Ammon's horn (tissue), 1 donor: Measurements from ENCODE around the gene ATP2A2.
"Not testable (repeated sequence)": the region's sequence is repeated elsewhere in the genome, so short reads cannot be mapped to it uniquely, and the experiment has no call there.

ENCODE experiments used
- DNase-seq: peaks from one replicate; pipeline ENCODE4 v3.0.0-alpha.2; 2016; ENCODE audit warnings: low spot score

The ATP2A2 gene

DNA sequence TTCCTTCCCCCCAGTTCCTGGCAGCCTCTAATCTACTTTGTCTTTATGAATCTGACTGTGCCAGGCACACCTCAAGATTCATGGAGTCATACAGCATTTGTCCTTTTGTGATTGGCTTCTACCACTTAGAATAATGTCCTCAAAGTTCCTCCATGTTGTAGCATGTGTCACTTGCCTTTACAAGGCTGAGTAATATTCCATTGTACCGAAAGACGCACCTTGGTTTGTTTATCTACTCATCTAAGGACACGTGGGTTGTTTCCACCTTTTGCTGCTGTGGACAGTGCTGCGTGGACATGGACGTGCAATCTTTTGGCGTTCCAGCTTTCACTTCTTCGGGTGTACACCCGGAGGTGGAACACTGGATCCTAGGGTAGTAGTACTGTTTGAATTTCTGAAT is 88.9 kb downstream of the ATP2A2 start:
- no peak for DNase-seq

DNA sequence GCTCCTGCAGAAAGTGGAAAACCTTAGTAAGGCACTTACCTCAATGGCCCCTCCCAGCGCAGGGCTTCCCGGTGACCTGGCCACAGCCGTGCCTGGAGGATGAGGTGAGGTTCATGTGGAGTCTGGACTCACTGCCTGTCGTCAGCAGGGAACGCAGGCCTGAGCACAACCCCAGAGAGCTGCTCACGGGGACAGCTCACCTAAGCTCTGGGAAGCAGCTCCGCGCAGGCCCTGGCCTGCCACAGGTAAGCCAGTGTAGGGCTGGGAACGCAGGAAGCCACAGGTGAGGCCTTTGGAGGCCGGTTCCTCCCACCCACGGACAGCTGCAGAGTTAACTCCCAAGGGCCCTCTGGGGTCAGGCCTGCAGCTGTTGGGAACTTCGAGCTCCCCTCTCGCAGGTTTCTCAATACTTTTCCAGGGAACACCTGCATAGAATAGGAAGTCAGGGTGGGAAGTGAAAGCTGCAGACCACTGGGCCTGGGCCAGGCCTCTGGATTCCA is 89.7 kb downstream of the ATP2A2 start:
- no peak for DNase-seq

DNA sequence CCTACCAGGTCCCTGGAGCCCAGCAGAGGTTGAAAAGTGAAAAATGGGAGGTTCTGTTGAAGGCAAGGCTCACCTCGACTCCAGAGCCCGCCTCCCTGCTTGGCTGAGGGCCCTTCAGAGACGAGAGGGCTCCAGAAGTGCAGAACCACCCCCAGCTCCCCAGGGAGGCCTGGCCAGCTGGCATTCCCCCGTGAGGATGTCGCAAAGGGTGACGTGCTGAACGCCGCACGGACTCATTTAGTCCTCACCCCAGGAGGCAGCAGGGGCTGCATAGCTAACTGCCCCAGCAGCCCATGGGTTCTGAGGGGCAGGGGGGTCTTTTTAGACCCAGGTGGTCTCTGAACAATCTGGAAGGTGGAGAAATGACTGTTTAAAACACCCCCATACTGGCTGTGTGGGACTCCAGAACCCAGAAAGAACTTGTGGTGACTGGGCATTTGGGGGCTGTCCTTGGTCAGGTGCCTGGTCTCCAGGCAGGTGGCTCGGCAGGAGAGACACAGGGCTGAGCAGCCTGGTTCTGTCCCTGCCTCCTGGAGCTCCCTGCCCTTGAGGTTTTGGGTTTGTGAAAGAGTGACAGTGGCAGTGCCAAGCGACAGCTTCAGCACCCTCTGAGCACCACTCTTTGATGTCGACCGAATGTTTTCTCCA is 90.5 kb downstream of the ATP2A2 start:
- no peak for DNase-seq

DNA sequence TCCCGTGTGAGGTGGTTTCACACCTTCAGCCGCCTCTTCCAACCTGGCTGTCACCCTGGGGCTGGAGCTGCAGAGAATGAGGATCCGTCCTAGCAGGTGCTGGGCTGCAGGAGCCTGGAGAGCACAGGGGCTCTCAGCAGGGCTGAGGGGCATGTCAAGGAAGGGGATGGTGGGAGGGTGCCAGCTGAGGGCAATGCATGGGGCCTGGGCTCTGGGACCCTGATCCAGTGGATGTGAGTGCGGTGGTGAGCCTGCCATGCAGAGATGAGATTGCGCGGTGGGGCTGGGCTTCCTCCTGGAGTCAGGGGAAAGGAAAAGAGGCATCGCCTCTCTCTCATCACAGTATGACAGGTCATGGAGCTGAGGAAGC is 91.0 kb downstream of the ATP2A2 start:
- no peak for DNase-seq

DNA sequence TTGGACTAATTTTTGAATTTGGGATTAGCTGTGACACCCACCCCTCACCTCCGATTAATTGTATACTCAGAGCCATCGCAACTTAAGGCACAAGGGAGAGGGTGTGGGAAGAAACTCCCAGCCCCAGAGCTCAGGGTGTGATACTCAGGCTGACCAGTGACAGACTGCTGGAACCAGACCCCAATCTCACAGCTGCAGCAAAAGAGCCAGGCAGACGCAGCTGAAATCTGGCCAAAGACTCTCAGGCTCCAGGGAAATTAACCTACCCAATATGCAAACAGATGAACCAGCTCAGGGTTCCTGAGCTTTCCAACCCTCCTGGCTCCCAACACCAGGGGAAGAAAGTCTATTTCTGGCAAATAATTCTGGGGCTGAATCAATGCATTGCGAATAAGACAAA is 92.0 kb downstream of the ATP2A2 start:
- DNase-seq, result no peak

DNA sequence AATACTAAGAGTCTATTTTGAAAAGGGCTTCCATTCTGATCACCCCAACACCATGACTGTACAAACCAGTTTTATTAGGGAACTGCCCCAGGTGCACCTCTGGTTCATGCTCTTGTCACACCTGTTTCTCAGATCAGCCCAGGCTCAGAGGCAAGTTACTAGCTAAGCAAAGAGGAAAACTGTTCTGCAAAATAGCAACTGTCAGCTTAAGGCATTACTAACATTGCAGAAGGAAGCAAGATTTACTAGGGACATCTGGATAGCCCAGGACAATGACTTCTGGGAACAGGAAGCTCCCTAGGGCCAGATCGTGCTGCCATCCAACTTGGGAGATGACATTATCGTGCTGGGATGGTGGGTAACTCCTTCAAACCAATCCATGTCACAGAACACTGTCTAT is 92.4 kb downstream of the ATP2A2 start:
- DNase-seq, result no peak

DNA sequence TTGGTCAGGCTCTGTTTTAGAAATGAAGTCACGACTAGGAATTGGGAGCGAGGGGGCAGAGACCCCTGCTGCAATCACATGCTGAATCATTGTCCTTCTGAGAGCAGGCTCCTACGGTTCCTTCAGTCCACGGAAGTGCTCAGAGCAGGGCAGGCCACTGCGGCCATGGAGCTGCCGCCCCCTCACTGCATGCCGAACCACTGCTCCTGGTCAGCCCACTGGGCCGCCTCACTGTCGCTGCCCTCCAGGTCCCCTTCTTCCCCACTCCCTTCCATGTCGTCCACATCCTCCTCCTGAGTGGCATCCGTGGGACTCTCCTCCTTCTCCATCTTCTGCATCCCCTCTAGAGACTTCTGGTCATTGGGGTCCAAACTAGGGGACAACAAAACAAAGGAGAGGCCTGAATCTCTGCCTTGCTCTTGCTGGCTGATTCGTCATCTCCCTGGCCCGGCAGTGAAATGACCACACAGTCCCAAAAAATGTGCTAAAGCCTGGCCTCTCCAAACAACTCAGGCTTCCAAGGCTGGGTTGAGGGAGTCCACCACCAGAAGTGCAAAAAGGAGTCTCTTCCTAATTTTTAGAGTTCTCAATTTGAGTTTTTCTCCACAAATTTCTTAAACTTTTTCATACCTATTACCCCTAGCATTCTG is 93.0 kb downstream of the ATP2A2 start:
- no peak for DNase-seq

DNA sequence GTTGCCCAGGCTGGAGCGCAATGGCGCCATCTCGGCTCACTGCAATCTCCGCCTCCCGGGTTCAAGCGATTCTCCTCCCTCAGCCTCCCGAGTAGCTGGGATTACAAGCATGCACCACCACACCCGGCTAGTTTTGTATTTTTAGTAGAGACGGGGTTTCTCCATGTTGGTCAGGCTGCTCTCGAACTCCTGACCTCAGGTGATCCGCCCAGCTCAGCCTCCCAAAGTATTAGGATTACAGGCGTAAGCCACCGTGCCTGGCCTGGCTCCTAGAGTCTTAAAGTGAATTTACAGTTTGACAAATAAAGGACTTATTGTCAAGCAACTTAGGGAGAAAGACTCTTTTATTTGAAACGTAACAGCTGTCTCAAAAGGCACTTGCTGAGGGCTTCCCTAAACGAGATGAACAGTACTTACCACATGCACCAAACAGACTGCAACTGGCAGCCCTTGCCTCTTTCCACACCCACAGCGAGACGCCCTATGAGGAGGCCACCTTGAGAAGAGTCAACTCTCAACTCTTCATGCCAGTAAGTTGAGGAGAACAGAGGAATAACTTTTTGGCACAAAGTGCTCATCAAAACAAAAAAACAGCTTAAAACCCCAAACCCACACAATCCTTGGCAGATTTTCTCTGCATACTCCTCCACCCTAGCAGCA is 97.2 kb downstream of the ATP2A2 start:
- not testable (repeated sequence) for DNase-seq

DNA sequence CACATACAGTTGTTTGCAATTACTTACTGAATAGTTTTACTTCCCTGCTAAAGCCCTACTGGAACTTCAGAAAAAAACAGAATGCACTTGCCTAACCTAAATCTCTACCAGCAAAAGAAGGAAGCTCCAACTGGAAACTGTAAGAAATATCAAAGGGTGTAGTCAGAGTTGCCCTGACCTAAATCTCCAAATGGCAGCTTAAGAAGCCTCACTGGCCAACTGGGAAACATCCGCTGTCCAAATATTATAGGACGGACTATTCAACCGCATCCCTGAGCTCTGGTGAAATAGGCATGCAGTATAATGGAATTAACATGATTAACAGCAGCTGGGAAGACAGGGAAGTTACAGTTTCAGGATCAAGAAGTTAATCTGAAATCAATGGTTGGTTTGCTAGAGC is 98.2 kb downstream of the ATP2A2 start:
- no peak for DNase-seq

DNA sequence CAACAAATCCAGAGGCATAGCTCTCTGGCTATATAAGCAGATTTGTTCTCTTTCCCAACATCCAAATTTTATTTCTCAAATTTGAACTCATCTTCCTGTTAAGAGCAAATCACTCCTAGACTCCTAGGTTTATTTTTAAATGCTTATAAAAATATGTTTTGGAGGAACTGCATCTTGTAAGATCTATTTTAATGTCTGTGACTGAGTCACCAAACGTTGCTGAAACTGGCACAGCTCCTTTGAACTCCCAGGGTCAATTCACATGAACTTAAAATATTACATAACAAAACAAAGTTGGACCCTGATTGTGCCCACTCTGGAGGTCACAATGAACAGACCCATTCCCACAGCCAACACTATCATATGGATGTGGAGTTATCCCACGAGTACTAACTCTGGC is 98.6 kb downstream of the ATP2A2 start:
- DNase-seq, result no peak

DNA sequence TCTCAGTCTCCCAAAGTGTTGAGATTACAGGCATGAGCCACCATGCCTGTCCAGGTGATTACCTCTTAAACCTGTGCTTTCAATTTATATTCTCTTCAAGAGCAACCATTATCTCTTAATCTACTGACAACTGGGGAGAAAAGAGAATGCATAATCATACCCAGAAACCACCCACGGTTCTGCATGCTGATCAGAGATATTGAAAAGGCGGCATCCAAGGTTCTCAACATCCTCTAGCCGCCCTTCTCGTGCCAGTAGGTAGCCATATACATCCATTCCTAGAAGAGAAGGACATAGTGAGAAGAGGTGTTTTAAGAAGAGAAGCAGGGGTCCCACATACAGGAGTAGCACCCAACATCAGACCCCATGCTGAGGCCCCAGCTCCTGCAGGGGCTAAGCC is 101.6 kb downstream of the ATP2A2 start:
- no peak for DNase-seq
